GM12875 (cell line): Measurements from ENCODE around the gene BPTF.

Source experiments
- H3K4me3 ChIP-seq: one replicate; pipeline ENCODE4 v1.5.1; 2011; ENCODE audit warnings: low read depth, low read length, control low read depth
- CTCF ChIP-seq: IDR thresholded peaks from 2 replicates; pipeline ENCODE4 v1.5.1; 2011; ENCODE audit warnings: low read depth, mild to moderate bottlenecking, control low read depth, inconsistent platforms, low read length, moderate library complexity, borderline replicate concordance; ENCODE audit not compliant: insufficient read depth

Gene BPTF

GRCh38 chr17:67995570-67996263 is 170.4 kb downstream of the BPTF start:
- TF ChIP-seq CTCF, result no peak
- H3K4me3 ChIP-seq, result peak overlapping the region; percentile 34

GRCh38 chr17:67996301-67997171 is 171.2 kb downstream of the BPTF start, which contains the start of gene C17orf58:
TSS of gene C17orf58 (minus strand) at chr17:67996469. CDS start at chr17:67996198, 271 bp downstream.
- H3K4me3 ChIP-seq, result peak within 1 kb of the TSS; percentile 34

GRCh38 chr17:67998466-67998865 is 173.2 kb downstream of the BPTF start:
- TF ChIP-seq CTCF, result no peak
- no peak overlapping the region for H3K4me3 ChIP-seq

GRCh38 chr17:67999291-67999911 is 174.1 kb downstream of the BPTF start:
- TF ChIP-seq CTCF, result no peak
- H3K4me3 ChIP-seq, result no peak overlapping the region

- no peak for TF ChIP-seq CTCF
- no peak overlapping the region for H3K4me3 ChIP-seq
These were observed 178.9 kb downstream of the BPTF start for GRCh38 chr17:68004201-68004600.

GRCh38 chr17:68006797-68007196 is 181.5 kb downstream of the BPTF start:
- H3K4me3 ChIP-seq, result no peak overlapping the region
- TF ChIP-seq CTCF, result no peak

- no peak overlapping the region for H3K4me3 ChIP-seq
- peak; percentile 87 for TF ChIP-seq CTCF
These were observed 185.9 kb downstream of the BPTF start for GRCh38 chr17:68011199-68011665.
